B cell (primary cell): ENCODE results near the gene CERS6. TPM values are rescaled to one million over a fixed set of nuclear protein-coding genes. Genes with fewer than 3 reads are reported as not detected.

Source experiments
- ATAC-seq: fragments of 200-7000 bp; cut with Tn5 transposase; one replicate; pipeline ENCODE4 v1.10.0; 2021; ENCODE audit warnings: low read depth, mild to moderate bottlenecking, moderate number of reproducible peaks, moderate library complexity
- CTCF ChIA-PET: fragments of 350-600 bp; sonication (Branson Sonifier 250); formaldehyde crosslinking; loops from one replicate; lab custom pipeline; 2021; ENCODE audit warnings: antibody characterized with exemption, inconsistent platforms; lab: Charles Lee
- POLR2A ChIA-PET: fragments of 350-600 bp; sonication (Branson Sonifier 250); formaldehyde crosslinking; loops from one replicate; lab custom pipeline; 2021; ENCODE audit warnings: antibody characterized with exemption; lab: Charles Lee
- DNase-seq: peaks from one replicate; pipeline ENCODE4 v3.0.0; 2013
- H2AFZ ChIP-seq: 2 replicates; pipeline ENCODE4 v1.6.1; 2012; ENCODE audit warnings: mild to moderate bottlenecking, low read depth, low read length; ENCODE audit not compliant: insufficient read depth, poor library complexity, severe bottlenecking
- H3K27ac ChIP-seq, 2 donors: 1 replicate in 1 of 2; 2 replicates in 1 of 2; pipeline ENCODE4 v1.5.1; 2012 to 2013; ENCODE audit warnings: low read length in 2 of 2, mild to moderate bottlenecking in 2 of 2, moderate library complexity in 1 of 2
- H3K27me3 ChIP-seq, 4 experiments: fragments of 200-600 bp in 1 of 4; sonication (generic) in 1 of 4; replicated peaks in 1 of 4; 1 replicate in 2 of 4; 2 replicates in 2 of 4; pipeline versions ENCODE4 v1.6.1 to v1.7.0; 2013 to 2016; ENCODE audit warnings: low read length in 3 of 4, mild to moderate bottlenecking in 2 of 4, mixed read lengths in 1 of 4, moderate library complexity in 1 of 4; ENCODE audit not compliant: insufficient read depth in 4 of 4, control insufficient read depth in 3 of 4; ENCODE audit errors: control extremely low read depth in 1 of 4
- H3K36me3 ChIP-seq, 2 experiments: replicated peaks in 1 of 2; 1 replicate in 1 of 2; 2 replicates in 1 of 2; pipeline versions ENCODE4 v1.6.1 to v1.7.1; 2013; ENCODE audit warnings: low read length in 1 of 2; ENCODE audit not compliant: insufficient read depth in 2 of 2, control insufficient read depth in 1 of 2; ENCODE audit errors: control extremely low read depth in 1 of 2, extremely low read depth in 1 of 2
- H3K4me1 ChIP-seq, 2 donors: fragments of 200-600 bp in 1 of 2; sonication (generic) in 1 of 2; 1 replicate in 1 of 2; 2 replicates in 1 of 2; pipeline versions ENCODE4 v1.5.1 to v1.6.1; 2013 to 2017; ENCODE audit warnings: low read length in 2 of 2; ENCODE audit not compliant: control insufficient read depth in 2 of 2, insufficient read depth in 2 of 2
- H3K4me2 ChIP-seq: replicated peaks from 2 replicates; pipeline ENCODE3; 2012; ENCODE audit warnings: mild to moderate bottlenecking, low read depth, low read length; ENCODE audit not compliant: poor library complexity, severe bottlenecking
- H3K4me3 ChIP-seq, 5 experiments: fragments of 200-600 bp in 1 of 5; sonication (generic) in 1 of 5; 1 replicate in 3 of 5; 2 replicates in 2 of 5; pipeline versions ENCODE4 v1.5.1 to v1.7.0; 2011 to 2016; ENCODE audit warnings: low read length in 4 of 5, mild to moderate bottlenecking in 4 of 5, low read depth in 2 of 5, control low read depth in 1 of 5, moderate library complexity in 1 of 5; ENCODE audit not compliant: insufficient read depth in 1 of 5; ENCODE audit errors: control extremely low read depth in 1 of 5, extremely low read depth in 1 of 5
- H3K79me2 ChIP-seq: fragments of 200-600 bp; sonication (generic); one replicate; pipeline ENCODE4 v1.6.0; 2016; ENCODE audit warnings: low read length; ENCODE audit not compliant: control insufficient read depth, insufficient read depth
- H3K9ac ChIP-seq: fragments of 200-600 bp; sonication (generic); 2 replicates; pipeline ENCODE4 v1.6.1; 2017; ENCODE audit warnings: mild to moderate bottlenecking, low read length, moderate library complexity
- H3K9me3 ChIP-seq, 3 donors: one replicate each; pipeline versions ENCODE4 v1.6.1 to v1.7.1; 2013; ENCODE audit warnings: low read length in 2 of 3; ENCODE audit not compliant: control insufficient read depth in 2 of 3, insufficient read depth in 1 of 3; ENCODE audit errors: control extremely low read depth in 1 of 3
- H4K20me1 ChIP-seq: 2 replicates; pipeline ENCODE4 v1.6.0; 2012; ENCODE audit warnings: mild to moderate bottlenecking, low read length; ENCODE audit not compliant: insufficient read depth, control insufficient read depth, poor library complexity, severe bottlenecking
- H3K27ac Mint-ChIP-seq: one replicate; pipeline ENCODE4 v1.8.0; 2021; ENCODE audit warnings: mixed read lengths
- H3K27me3 Mint-ChIP-seq: one replicate; pipeline ENCODE4 v1.8.0; 2021; ENCODE audit warnings: mixed read lengths
- H3K4me1 Mint-ChIP-seq: one replicate; pipeline ENCODE4 v1.8.0; 2021; ENCODE audit warnings: mixed read lengths
- H3K4me3 Mint-ChIP-seq: one replicate; pipeline ENCODE4 v1.8.0; 2021; ENCODE audit warnings: mixed read lengths
- H3K9me3 Mint-ChIP-seq: one replicate; pipeline ENCODE4 v1.8.0; 2022; ENCODE audit warnings: mixed read lengths; ENCODE audit not compliant: insufficient read depth
- EZH2 ChIP-seq: IDR thresholded peaks from 2 replicates; pipeline ENCODE4 v1.6.1; 2012; ENCODE audit warnings: borderline replicate concordance, low read depth, mild to moderate bottlenecking, moderate library complexity, low read length; ENCODE audit not compliant: insufficient read depth, poor library complexity, severe bottlenecking
- WGBS: methylation state at CpG from one replicate; pipeline ENCODE4 v1.1.5; 2013; ENCODE audit warnings: missing lambda C conversion rate; ENCODE audit not compliant: insufficient coverage; 5-methylcytosine and 5-hydroxymethylcytosine counted together
- intact Hi-C: fragments of 100-400 bp; cut with micrococcal nuclease; formaldehyde crosslinking; loops from one replicate; pipeline ENCODE4 v1.10.0; 2022
- polyA plus RNA-seq: library from polyadenylated mRNA; depleted of rRNA; stranded (reverse); fragments of >200 nt; gene quantifications from 2 replicates; pipeline ENCODE4 v1.2.3, GENCODE V29; 2012
- total RNA-seq, 2 donors: library from RNA; stranded (reverse); fragments of 120-200 nt in 1 of 2; gene quantifications; 1 replicate in 1 of 2; 2 replicates in 1 of 2; pipeline versions ENCODE4 v1.2.3 to v1.2.4, GENCODE V29; 2013 to 2022
- TF ChIP-seq, protein P1 (sequence below): fragments of 200-600 bp; IDR thresholded peaks from one replicate; pipeline ENCODE4 v1.8.0; 2022; ENCODE audit warnings: antibody characterized with exemption, mild to moderate bottlenecking

Gene CERS6
- total and polyA plus RNA-seq, 2 donors (not counting 1 experiment from before 2014, with no cell fraction given) = 2.2 to 5.5 TPM

DNA sequence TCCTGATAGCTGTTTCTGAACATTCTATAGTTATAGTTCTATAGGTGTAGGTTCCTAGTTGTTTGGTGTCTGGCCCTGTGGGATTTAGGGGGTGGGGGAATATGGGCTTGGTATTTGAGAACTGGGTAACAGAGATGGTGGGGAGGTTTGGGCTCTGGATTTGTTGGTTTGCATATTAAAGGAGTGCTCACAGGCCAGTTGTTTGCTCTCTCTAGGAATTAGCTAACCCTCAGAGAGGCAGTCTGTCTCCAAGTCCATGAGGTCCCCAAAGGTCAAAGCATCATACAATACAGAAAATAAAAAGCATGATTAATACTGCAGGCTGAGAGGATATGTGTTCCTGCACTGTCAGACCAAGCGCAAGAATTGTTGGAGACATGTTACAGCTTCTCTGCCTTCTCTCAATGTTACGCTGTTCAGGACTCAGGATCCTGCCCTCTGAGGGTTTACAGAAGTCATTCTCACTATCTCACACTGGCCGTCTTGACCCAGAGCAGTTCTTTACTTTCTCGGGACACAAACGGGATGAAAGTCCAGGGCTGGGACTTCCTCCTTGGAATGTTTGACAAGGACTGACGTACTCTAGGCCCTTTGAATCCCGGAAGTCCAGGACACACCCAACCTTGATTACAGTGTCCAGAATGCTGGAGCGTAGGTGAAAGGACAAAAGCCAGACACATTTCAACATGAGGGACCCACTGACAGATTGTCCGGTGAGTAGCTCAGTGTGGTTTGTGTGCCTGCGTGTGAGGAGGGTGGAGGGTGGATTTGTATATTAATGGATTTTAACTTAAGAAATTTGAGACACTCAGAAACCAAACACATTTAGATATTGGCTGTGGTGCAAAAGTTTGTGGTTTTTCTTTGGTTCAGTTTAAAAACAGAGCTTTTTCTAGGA lies 346.1 kb downstream of the CERS6 start, which contains the start of gene NOSTRIN:
NOSTRIN (plus strand) TSS at position 677 of the 898 bp plus-strand sequence; CDS start at position 687, 10 bp downstream.
- Histone ChIP-seq H3K79me2 (no peaks in the 10 kb centered on the region), H3K36me3 (no peaks in the 10 kb centered on the region), H3K9ac (no peak within 1 kb of the TSS), H3K4me1 (no peaks in the 10 kb centered on the region), H4K20me1 (no peaks in the 10 kb centered on the region), H3K4me2 (no peak within 1 kb of the TSS), H3K4me3 (no peak within 1 kb of the TSS), H3K27me3 (no peaks in the 10 kb centered on the region), H2AFZ (no peak within 1 kb of the TSS), H3K9me3 (no peaks in the 10 kb centered on the region), H3K27ac (no peak within 1 kb of the TSS)
- Mint-ChIP-seq H3K4me3 (no peak within 1 kb of the TSS), H3K9me3 (no peaks in the 10 kb centered on the region), H3K27me3 (peaks cover 14% of the 10 kb centered on the region), H3K27ac (no peak within 1 kb of the TSS), H3K4me1 (no peaks in the 10 kb centered on the region)
- no peak for TF ChIP-seq EZH2
- TF ChIP-seq, protein P1, sequence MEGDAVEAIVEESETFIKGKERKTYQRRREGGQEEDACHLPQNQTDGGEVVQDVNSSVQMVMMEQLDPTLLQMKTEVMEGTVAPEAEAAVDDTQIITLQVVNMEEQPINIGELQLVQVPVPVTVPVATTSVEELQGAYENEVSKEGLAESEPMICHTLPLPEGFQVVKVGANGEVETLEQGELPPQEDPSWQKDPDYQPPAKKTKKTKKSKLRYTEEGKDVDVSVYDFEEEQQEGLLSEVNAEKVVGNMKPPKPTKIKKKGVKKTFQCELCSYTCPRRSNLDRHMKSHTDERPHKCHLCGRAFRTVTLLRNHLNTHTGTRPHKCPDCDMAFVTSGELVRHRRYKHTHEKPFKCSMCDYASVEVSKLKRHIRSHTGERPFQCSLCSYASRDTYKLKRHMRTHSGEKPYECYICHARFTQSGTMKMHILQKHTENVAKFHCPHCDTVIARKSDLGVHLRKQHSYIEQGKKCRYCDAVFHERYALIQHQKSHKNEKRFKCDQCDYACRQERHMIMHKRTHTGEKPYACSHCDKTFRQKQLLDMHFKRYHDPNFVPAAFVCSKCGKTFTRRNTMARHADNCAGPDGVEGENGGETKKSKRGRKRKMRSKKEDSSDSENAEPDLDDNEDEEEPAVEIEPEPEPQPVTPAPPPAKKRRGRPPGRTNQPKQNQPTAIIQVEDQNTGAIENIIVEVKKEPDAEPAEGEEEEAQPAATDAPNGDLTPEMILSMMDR = no peak
- ATAC-seq = no peak
- 89% methylated on average over 8 of the region's 10 CpGs for WGBS
- CTCF ChIA-PET = no interaction called here
- DNase-seq = no peak
- intact Hi-C loops = no loop called here
- POLR2A ChIA-PET = no interaction called here
